CD4-positive, alpha-beta T cell (primary cell): ENCODE data around the gene TLR7. TPM values are rescaled to one million over a fixed set of nuclear protein-coding genes. Genes with fewer than 3 reads are reported as not detected.

Experiments
- ATAC-seq: fragments of 200-7000 bp; cut with Tn5 transposase; one replicate; pipeline ENCODE4 v1.10.0; 2022; ENCODE audit warnings: mild to moderate bottlenecking; ENCODE audit not compliant: poor library complexity
- CTCF ChIA-PET: fragments of 350-600 bp; sonication (Branson Sonifier 250); formaldehyde crosslinking; loops from one replicate; lab custom pipeline; 2021; ENCODE audit warnings: antibody characterized with exemption, inconsistent platforms; lab: Charles Lee
- POLR2A ChIA-PET: fragments of 350-600 bp; sonication (Branson Sonifier 250); formaldehyde crosslinking; loops from one replicate; lab custom pipeline; 2021; ENCODE audit warnings: antibody characterized with exemption, inconsistent platforms; lab: Charles Lee
- DNase-seq, 14 experiments: peaks; one replicate each; pipeline ENCODE4 v3.0.0-alpha.2; 2013 to 2020; ENCODE audit warnings: mixed read lengths in 2 of 14
- H3K27ac ChIP-seq, 2 donors: one replicate each; pipeline versions ENCODE4 v1.5.1 to v1.7.0; 2013; ENCODE audit warnings: low read length in 2 of 2, low read depth in 1 of 2, mild to moderate bottlenecking in 1 of 2
- H3K27me3 ChIP-seq, 2 experiments: 1 replicate in 1 of 2; 2 replicates in 1 of 2; pipeline versions ENCODE4 v1.6.1 to v1.7.0; 2013; ENCODE audit warnings: low read length in 2 of 2, control low read depth in 1 of 2, mild to moderate bottlenecking in 1 of 2, moderate library complexity in 1 of 2; ENCODE audit not compliant: insufficient read depth in 2 of 2, control insufficient read depth in 1 of 2
- H3K36me3 ChIP-seq: one replicate; pipeline ENCODE4 v1.6.1; 2013; ENCODE audit warnings: low read length, control low read depth; ENCODE audit not compliant: insufficient read depth
- H3K4me1 ChIP-seq: one replicate; pipeline ENCODE4 v1.6.1; 2013; ENCODE audit warnings: low read length, control low read depth; ENCODE audit not compliant: insufficient read depth
- H3K4me3 ChIP-seq: one replicate; pipeline ENCODE4 v1.5.1; 2013; ENCODE audit warnings: mild to moderate bottlenecking, low read length, moderate library complexity
- H3K9me3 ChIP-seq, 2 experiments: 1 replicate in 1 of 2; 2 replicates in 1 of 2; pipeline versions ENCODE4 v1.6.1 to v1.7.0; 2013; ENCODE audit warnings: low read length in 2 of 2, mild to moderate bottlenecking in 2 of 2, control low read depth in 1 of 2, moderate library complexity in 1 of 2; ENCODE audit not compliant: control insufficient read depth in 1 of 2, insufficient read depth in 1 of 2
- H3K27ac Mint-ChIP-seq: one replicate; pipeline ENCODE4 v1.8.0; 2020; ENCODE audit warnings: mixed read lengths
- H3K27me3 Mint-ChIP-seq: one replicate; pipeline ENCODE4 v1.8.0; 2021; ENCODE audit warnings: mixed read lengths
- H3K36me3 Mint-ChIP-seq: one replicate; pipeline ENCODE4 v1.8.0; 2021; ENCODE audit warnings: low read depth, mixed read lengths
- H3K4me1 Mint-ChIP-seq: one replicate; pipeline ENCODE4 v1.8.0; 2021; ENCODE audit warnings: low read depth, mixed read lengths
- H3K4me3 Mint-ChIP-seq: one replicate; pipeline ENCODE4 v1.8.0; 2020; ENCODE audit warnings: mild to moderate bottlenecking, mixed read lengths
- H3K9me3 Mint-ChIP-seq: one replicate; pipeline ENCODE4 v1.8.0; 2020; ENCODE audit warnings: mixed read lengths
- CTCF ChIP-seq: fragments of 200-600 bp; IDR thresholded peaks from one replicate; pipeline ENCODE4 v1.8.0; 2022; ENCODE audit warnings: antibody characterized with exemption, mild to moderate bottlenecking
- intact Hi-C, 2 experiments: fragments of 100-400 bp; cut with DNase I in 1 of 2; cut with micrococcal nuclease in 1 of 2; formaldehyde crosslinking; loops; one replicate each; pipeline versions ENCODE4 v1.15.1 to v1.9.0; 2023 to 2025; cut with DNase I, micrococcal nuclease
- total RNA-seq, 174 experiments: library from RNA in 2 of 174; stranded (reverse) in 2 of 174; gene quantifications; one replicate each; pipeline ENCODE4 v1.2.3 and lab custom pipeline; 2021 to 2026

Gene TLR7
- total RNA-seq, 2 experiments from 2014 or later: 0.06 TPM; not detected in 1

- ATAC-seq (no peak), DNase-seq (no peak)
- POLR2A ChIA-PET: no interaction called here
- no peaks in the 10 kb centered on the region for H3K4me1 ChIP-seq
- H3K36me3 ChIP-seq: no peaks in the 10 kb centered on the region
- no peak overlapping the region for H3K27ac Mint-ChIP-seq
- no peaks in the 10 kb centered on the region for H3K9me3 Mint-ChIP-seq
- H3K9me3 ChIP-seq: no peaks in the 10 kb centered on the region
- TF ChIP-seq CTCF: no peak
- no peaks in the 10 kb centered on the region for H3K4me1 Mint-ChIP-seq
- no peak overlapping the region for H3K4me3 Mint-ChIP-seq
- intact Hi-C loops: no loop called here
- no peak overlapping the region for H3K27ac ChIP-seq
- H3K36me3 Mint-ChIP-seq: no peaks in the 10 kb centered on the region
- peaks cover 5% of the 10 kb centered on the region for H3K27me3 Mint-ChIP-seq
- CTCF ChIA-PET: no interaction called here
- no peak overlapping the region for H3K4me3 ChIP-seq
- H3K27me3 ChIP-seq: peaks cover 0 to 4% of the 10 kb centered on the region in 2 experiments
Measured at GRCh38 chrX:12919620-12920019, 52.7 kb downstream of the TLR7 start.

GRCh38 chrX:12920990-12921389 lies 54.1 kb downstream of the TLR7 start:
- Histone ChIP-seq H3K4me3 (no peak overlapping the region), H3K9me3 (no peaks in the 10 kb centered on the region), H3K27ac (no peak overlapping the region), H3K36me3 (no peaks in the 10 kb centered on the region), H3K27me3 (peaks cover 0 to 7% of the 10 kb centered on the region in 2 experiments), H3K4me1 (no peaks in the 10 kb centered on the region)
- ATAC-seq: no peak
- Mint-ChIP-seq H3K27ac (no peak overlapping the region), H3K27me3 (peaks cover 5% of the 10 kb centered on the region), H3K4me1 (no peaks in the 10 kb centered on the region), H3K4me3 (no peak overlapping the region), H3K36me3 (no peaks in the 10 kb centered on the region), H3K9me3 (no peaks in the 10 kb centered on the region)
- intact Hi-C loops: no loop called here
- ChIA-PET POLR2A (no interaction called here), CTCF (no interaction called here)
- no peak for DNase-seq
- TF ChIP-seq CTCF: no peak

GRCh38 chrX:12921886-12922598 lies 55.2 kb downstream of the TLR7 start:
- no peaks in the 10 kb centered on the region for H3K4me1 Mint-ChIP-seq
- DNase-seq (no peak), ATAC-seq (no peak)
- no peak overlapping the region for H3K4me3 Mint-ChIP-seq
- H3K27ac ChIP-seq: no peak overlapping the region
- H3K4me1 ChIP-seq: no peaks in the 10 kb centered on the region
- H3K27me3 Mint-ChIP-seq: peaks cover 5% of the 10 kb centered on the region
- H3K36me3 ChIP-seq: no peaks in the 10 kb centered on the region
- intact Hi-C loops: no loop called here
- H3K9me3 ChIP-seq: no peaks in the 10 kb centered on the region
- H3K36me3 Mint-ChIP-seq: no peaks in the 10 kb centered on the region
- H3K4me3 ChIP-seq: no peak overlapping the region
- H3K27ac Mint-ChIP-seq: no peak overlapping the region
- POLR2A ChIA-PET: interaction anchor here (0.6 kb wide), 1 partner anchor 1997 kb away, joined by 3 read pairs; no protein-coding TSS in a partner anchor
- CTCF ChIA-PET: no interaction called here
- H3K9me3 Mint-ChIP-seq: no peaks in the 10 kb centered on the region
- peaks cover 0 to 7% of the 10 kb centered on the region in 2 experiments for H3K27me3 ChIP-seq
- TF ChIP-seq CTCF: no peak
